ENCODE measurements around the gene MTARC1.

MTARC1 gene

DNA sequence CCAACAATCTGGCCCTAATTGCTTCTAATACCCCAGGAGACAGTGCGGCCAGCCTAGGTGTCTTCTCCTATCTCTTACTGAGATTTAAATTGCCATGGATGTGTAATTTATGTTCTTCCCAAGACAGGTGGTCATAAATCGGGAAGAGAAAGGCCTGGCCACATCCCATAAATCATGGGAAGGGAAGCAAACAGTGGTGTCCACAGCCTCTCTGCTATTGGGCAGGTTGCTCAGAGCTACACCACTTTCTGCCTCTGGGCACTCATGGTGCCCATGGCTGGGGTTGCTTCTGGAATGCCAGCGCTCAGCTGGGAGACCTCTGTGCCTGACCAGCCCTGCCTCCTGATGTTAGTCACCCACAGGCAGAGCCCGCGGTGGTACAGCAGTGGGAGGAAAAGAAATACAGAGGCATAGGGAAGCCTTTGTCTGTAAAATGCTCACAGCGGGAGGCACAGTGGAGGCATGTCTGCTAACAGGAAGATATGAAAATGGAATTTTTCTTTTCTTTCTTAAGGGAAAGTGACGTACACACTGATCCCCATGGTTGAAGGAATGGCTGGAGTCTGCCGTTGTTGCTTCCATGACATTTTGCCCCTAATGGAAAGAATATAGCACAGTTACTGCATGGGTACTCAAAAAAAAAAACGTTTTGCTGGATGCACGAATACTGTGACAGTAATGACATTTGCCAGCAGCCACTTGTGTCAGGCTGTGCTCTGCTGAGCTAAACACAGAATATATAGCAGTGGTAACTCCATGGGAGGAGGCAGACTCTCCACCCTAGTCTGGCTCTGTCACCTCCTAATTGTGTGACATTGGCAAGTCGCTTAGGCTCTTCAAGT lies 21.9 kb downstream of the MTARC1 start:
- no peak for DNase-seq

DNA sequence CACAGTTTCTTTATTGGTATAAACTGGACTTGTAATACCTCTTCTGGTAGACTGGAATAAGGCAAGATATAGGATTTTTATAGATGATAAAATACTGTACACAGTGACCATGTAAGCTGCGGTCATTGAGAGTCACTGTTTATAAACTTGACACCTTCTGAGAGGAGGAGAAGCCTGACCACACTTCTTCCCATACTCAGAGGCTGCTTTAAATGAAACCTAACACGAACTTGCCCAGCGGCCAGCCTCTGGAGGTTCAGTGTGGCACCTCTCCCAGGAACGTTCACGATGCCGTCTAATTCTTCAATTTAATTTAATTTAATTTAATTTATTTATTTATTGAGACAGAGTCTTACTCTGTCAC lies 22.5 kb downstream of the MTARC1 start:
- no peak for DNase-seq

DNA sequence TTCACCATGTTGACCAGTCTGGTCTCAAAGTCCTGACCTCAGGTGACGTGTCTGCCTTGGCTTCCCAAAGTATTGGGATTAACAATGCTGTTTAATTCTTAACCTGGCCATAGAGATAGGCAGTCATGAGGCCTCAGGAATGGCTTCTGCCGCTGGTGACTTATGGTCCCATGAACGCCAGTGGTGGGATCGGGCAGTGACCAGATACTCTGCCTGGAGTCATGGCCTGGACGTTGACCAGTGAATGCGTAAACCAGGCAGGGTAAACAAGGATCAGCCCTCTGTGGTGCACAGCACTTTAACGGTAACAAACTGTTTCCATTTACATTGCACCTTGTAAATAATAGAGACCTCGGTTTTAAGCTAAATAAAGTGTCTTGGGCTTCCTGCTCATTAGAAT lies 23.0 kb downstream of the MTARC1 start:
- DNase-seq, result no peak

DNA sequence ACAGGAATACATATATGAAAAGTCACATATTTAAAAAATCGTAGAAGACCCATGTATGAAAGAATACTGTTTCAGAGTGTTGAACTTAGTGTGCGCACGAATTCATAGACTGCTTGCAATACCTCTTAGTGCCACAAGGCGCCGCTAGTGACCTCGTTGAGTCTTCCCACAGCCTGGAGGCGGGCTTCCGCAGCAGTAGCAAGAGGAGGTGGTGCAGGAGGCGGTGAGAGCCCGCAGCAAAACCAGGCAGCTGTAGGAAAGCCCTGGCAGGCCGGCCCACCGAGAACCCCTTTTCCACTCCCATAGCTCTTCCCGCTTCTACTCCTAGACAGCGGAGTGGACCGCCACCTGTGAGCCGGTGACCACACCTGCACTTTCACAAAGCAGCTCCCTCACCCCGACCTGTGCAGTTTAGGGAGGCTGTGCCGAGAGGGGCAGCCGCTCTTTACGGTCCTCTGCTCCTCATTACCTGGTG lies 23.5 kb downstream of the MTARC1 start:
- DNase-seq, result peak; percentile 44 to 63

DNA sequence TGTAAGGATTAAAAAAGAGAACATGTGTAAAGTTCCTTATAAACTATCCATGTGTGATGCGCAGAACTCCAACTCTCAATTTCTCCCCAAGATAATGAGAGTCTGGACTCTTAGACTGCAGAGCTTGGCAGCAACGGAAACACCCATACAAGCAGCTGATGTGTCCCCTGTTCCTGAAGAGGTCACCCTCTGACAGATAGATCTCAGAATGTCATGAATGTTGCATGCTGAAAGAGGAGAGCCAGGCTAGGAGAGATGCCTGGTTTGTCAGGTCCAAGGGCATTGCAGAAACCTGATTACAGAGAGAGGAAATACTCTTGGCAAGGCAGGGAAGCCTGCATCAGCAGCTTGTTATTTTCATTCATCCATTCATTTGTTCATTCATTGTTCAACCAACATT lies 24.2 kb downstream of the MTARC1 start:
- DNase-seq, result no peak

DNA sequence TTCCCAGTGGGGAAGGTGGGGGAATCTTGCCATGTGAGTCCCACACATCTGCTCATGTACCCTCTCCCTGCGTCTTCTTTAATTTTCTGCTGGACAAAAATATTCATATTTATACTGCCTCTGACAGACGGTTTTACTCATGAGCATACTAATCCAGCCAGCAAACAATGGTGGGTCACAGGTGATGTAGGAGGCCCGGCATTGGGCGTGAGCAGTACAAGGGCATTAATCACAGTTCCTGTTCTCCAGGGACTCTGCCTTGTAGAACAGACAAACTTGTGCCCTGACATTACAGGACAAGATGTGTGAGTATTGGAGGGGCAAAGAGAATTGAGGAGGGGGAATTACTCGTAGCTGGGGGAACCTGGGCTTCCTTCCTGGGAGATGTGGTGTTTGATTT lies 25.0 kb downstream of the MTARC1 start:
- DNase-seq, result no peak

DNA sequence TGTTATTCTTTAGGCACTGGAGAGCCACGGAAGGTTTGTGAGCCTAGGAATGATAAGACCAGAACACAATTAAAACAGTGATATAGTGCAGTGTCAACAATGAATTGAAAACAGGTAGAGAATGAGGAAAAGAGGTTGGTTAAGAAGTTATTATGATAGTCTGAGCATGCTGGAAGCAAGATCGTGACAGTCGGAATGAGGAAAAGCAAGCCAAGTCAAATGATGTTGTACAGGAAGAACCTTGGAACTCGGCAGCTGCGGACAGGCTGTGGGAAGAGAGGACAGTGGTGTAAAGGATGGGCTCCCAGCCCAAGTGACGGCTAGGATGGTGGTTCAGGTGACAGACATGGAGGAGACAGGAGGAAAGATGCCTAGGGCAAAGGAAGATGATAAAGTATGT lies 25.6 kb downstream of the MTARC1 start:
- no peak for DNase-seq

DNA sequence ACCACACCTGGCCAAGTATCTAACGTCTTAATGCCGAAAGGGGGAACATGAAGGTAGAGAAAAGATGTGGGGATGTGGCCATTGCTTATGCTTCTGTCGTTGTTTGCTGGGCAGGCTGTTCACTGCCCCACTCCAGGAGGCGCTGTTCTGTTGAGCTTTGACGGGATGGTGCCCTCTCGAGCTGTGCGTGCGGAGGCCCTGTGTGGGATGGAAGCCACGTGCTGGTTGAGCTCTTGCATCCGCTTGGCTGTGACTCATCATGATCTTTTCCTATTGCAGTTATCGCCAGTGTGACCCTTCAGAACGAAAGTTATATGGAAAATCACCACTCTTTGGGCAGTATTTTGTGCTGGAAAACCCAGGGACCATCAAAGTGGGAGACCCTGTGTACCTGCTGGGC lies 26.3 kb downstream of the MTARC1 start:
- DNase-seq, result no peak

DNA sequence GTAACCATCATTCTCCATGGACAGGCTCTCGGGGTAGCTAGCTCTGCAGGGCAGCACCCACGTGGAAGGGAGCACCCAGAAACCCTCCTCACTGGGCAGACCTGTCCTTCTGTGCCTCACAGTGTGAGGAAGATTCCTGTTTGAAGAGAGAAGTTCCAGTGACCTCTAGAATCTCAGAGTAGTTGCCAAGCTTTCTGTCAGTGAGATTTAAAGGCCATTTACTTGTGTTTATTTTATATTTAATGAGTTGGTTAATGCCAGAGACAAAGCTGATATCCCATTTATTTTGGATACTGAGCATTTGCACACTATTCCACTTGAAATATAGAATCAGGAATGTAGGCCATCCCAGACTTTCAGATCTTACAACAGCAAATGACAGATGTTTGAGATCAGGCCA lies 28.7 kb downstream of the MTARC1 start:
- DNase-seq, result no peak

DNA sequence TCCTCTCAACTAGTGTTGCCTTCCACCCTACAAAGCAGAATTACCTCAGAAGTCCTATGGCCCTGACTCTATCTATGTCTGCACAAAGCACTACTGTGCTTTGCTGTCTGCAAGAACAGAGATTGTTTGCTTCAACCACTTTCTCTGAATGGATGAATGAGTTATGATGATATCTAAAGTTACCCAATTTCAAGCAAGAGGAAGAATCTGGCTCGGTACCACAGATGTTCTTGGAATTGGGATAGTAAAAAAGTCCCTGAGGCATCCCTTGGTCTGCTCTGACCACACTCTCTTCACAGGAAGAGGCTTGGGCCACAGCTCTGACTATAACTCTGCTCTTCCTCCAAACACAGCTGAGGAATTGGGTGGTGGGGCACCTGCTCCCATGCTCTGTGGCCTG lies 31.2 kb downstream of the MTARC1 start:
- no peak for DNase-seq

DNA sequence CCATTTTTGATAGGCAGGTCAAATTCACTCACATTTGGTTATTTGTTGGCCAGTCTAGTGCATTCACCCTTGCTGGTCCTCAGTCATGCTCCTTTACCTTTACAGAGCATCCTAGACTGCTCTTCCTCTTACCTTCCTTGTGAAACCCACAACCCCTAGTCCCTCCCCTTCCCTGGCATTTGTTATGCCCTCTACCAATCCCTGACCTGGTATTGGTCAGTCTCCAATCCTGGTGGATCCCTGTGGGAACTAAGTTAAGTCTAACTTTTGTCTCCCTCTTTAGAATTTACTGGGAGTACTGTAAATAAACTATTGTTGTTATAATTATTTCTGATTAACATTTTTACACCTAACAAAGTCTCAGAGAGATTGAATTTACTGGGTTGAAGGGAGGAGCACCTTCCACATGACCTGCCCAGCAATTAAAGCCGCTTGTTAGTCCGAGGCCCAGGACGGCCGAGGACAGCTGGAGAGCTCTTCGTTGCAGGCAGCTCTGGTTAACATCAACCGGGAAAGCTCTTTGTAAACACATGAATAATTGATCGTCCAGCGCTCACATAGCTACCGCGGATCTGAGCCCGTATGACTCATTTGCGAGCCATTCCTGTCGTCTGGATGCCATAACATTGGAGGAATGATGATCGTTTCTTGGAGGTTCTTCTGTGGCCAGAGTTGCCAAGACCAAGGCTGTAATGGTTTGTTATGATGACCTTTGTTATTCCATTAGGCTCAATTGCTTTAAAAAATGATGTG lies 31.9 kb downstream of the MTARC1 start:
- no peak for DNase-seq

DNA sequence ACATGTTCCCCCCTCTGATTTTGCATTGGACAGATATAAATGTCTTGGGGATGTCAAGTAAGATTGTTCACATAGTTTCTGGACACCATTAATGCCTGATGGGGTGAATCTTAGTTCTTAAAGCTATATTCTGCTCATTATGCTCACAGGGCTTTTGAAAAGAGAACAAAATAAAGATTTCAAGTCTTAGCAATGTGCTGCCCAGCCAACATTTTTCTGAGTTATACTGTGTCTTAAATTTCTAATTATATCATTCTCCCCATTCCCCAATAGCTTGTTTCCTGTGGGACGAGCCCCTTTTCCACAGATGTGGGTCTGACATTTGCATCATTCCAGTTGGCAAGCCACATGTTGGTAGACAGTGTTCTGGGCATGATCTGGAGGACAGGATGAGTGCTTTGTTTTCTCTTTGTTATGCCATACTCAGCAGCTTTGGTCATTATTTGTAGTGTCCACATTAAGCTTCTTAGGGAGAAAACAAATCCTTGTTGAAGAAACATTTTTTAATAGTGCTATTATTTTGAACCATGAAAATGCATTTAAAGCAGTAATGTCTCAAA lies 32.8 kb downstream of the MTARC1 start:
- DNase-seq, result no peak

DNA sequence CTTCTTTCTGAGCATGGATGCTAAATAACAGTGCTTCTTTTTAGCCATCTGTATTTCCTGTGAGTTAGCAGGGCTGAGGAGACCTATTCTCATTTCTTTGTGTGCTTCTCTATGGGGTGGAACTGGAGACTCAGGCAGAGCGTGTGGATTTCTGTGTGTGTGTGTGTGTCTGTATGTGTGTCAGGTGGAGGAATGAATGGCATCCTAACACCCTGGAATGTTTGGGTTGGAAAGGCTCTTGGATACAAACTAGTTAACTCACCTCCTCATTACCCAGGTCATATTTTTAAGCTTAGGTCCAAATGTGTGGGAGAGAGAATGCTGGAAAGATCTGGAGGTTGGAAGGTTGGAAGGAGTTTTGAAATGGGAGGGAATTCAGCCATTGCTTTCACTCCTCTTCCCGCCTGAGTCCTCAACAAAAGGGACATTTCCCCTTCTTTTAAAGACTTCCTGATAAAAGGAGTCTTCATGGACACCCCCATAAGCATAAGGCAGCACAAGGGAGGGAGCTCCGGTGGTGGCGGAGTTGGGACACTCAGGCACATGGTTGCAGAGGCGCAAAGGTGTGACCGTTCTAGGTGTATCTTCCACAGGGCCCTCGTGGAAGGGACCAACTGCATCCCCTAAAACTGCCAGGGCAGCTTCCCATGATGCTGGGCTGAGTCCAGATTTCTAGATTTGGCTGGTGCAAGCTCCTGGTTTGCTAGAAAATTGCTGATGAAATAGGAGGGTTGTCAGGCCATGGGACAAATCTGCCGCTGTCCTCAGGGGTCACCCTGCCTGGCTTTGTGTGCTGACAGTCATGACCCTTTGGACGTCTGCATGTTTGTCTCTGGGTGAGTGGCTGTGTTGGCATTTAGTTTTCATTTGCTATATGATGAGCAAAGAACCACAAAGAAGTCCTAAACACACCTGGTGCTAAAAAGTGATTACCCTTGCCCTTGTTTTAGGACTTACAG lies 37.6 kb downstream of the MTARC1 start:
- no peak for DNase-seq

DNA sequence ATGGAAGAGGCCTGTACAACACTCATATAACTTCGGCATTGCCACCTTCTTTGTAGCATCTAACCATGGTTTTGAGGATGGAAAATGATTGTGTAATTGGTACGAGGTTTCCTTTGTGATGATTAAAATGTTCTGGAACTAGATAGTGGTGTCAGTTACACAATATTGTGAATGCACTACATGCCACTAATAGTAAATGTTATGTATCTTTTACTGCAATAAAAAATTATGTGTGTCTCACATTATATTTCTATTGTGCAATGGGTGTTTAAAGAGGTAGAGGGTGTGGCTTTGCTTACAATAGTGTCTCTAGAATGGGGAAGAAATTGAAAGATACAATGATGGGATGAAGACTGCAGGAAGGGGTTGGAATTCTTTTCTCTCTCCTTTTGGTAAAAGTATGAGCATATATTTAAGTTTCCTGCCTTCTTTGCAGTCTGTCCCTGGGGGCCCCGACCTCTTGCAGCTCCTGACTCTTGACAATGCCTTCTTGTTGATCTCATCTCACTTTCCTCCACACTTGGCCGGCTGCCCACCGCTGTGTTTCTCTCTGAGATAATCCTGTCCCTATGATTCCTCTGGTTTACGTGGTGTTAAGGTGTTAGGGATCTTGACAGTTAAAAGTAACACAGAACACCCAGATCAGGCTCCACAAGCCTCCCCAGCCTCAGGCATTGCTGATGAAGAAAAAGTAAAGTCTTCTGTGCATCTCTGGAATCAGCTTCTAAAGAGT lies 39.3 kb downstream of the MTARC1 start:
- no peak for DNase-seq

DNA sequence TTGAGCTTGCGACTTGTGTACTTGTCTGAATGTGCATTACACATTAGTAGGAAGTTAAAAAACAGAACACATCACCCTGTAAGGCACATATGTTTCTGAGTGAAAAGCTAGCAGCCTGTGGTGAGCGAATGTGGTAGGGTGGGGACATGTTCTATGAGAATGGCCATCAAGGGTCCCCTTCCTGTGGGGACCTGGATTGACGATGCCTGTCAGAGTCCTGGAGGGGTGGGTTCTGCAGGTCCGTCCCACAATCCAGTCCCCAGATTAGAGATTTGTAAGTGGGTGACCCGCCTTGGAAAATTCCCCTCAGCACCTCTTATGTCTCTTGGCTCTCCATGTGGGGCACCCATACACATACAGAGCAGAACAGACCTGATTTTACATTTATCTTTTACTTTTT lies 40.0 kb downstream of the MTARC1 start:
- DNase-seq, result no peak

DNA sequence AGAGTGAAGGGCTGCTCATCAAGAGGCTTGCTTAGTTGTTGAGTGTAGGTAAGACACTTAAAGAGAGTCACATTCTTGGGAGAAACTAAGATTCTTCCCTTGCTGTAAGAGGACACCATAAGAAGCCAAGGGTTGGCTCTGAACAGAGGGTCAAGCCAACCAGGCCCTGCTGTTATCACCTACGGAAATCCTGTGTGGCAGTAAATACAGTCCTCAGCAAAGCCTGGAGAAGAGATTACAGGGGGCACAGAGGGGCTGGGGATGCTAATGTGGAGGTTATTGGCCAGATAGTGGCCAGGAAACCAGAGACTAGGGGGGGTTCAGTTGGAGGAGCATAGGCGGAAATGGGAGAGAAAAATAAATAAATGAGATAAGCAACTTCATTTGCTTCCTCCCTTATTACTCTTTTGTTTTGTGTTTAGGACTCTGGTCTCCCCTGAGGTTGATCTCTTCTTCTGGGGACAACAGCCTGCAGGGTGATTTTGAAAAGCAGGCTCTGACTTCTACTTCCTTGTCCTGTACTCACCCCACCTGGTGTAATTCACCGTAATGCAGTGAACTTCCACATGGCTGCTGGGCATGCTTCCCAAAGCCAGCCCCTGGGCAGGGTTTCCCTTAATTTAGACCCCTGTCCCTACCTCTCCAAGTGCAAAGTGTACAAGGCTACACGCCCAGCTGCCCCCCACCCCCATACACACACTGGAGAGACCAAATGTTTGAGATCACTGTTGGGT lies 40.9 kb downstream of the MTARC1 start:
- DNase-seq, result no peak

DNA sequence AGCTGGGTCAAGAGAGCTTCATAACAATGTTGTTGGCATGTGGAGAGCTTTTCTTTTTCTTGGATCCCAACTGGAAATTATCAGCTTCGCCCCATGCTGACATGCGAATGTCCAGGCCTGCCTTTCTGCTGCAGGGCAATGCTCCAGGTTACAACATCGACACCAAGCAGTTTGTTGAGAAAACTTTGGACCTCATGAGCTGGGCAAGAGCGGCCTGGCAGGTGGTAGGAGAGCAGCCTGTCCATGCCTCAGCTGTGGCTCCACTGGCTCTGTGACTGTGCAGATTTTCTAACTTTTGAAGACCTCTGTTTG lies 41.4 kb downstream of the MTARC1 start:
- no peak for DNase-seq

DNA sequence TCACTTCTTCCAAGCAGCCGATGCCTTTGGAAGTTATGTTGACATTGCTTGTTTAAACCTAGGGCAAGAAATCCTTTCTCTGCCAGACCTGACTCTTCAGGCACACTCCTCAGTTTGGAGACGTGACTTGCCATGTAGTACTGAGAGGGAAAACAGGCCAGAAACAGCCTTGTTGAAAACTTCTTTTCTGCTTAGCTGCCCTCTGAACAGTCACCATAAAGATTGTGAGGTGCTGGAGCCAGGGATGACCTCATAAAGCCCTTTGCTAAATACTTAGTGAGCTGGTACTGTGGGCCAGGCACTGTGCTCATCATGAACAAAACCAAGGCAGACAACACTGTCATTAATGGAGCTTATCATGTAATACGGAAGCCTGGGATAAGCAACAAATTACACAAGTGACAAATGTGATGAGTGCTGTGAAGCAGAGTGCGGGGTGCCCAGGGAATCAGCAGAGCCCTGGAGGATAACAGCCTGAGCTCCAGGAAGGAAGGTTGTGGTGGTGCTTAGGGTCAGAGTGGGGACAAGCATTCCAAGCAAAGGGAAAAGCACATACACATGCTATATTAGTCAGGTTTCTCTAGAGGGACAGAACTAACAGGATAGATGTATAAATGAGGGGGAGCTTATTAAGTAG lies 42.4 kb downstream of the MTARC1 start:
- DNase-seq, result no peak

DNA sequence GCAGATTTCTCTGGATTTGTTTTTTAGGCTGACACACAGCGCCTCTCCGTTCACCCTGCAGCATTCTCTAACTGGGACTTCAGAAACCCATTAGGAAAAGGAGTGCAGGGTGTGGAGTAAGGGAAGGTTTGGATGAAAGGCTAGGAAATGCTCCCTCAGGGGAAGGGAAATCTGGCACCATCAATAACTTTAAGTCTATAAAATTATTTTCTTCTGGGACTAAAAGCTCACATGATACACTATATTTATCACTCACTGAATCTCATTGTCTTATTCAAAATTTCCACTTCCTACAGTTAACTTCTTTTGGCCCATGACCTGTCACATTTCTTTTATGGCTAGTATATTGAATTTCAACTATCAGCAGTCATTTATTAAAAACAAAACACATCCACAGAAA lies 46.7 kb downstream of the MTARC1 start:
- no peak for DNase-seq

DNA sequence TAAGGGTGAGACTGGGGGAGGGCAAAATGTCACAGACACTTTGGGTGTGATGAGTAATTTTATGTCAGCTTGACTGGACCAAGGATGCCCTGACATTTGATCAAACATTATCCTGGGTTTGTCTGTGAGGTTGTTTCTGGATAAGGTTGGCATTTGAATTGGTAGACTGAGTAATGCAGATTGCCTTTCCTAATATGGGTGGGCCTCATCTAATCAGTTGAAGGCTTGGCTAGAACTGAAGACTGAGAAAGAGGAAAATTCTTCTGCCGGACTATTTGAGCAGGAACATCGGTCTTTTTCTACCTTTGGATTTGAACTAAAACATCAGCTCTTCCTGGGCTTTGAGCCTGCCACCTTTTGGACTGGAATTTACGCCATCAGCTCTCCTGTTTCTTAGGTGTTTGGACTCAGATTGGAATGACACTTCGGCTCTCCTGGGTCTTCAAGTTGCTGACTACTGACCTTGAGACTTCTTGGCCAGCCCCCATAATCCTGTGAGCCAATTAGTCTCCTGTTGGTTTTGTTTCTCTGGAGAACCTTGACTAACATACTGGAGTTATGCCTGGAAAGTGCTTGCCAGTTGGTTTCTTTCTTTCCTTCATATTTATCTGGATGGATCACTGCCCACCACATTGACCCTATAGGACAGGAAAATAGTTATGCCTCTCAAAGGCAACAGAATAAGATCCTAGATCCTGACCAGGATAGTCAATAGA lies 47.6 kb downstream of the MTARC1 start:
- DNase-seq, result no peak
